NOMO-1 (cell line): ENCODE measurements around the gene MEIS3.

Experiments
- DNase-seq, 2 experiments: peaks; one replicate each; lab custom pipeline; 2025; ENCODE audit not compliant: unreplicated experiment in 2 of 2; lab: John Stamatoyannopoulos, UW

MEIS3 gene

GRCh38 chr19:47419030-47419783, at the start of gene MEIS3:
Gene MEIS3 (minus strand): TSS chr19:47419527. CDS start chr19:47419081, 446 bp downstream.
- DNase-seq: no peak

GRCh38 chr19:47467914-47468313, 48.6 kb upstream of the MEIS3 start:
- no peak for DNase-seq

- no peak for DNase-seq
Measured at GRCh38 chr19:47465957-47466356, 46.6 kb upstream of the MEIS3 start.

GRCh38 chr19:47464675-47465419, 45.5 kb upstream of the MEIS3 start:
- no peak for DNase-seq

- no peak for DNase-seq
Measured at GRCh38 chr19:47461876-47462275, 42.5 kb upstream of the MEIS3 start.

- no peak for DNase-seq
Measured at GRCh38 chr19:47459477-47459876, 40.1 kb upstream of the MEIS3 start.

- no peak for DNase-seq
Measured at GRCh38 chr19:47458672-47459071, 39.3 kb upstream of the MEIS3 start.

- no peak for DNase-seq
Measured at GRCh38 chr19:47456721-47457474, 37.6 kb upstream of the MEIS3 start.

- no peak for DNase-seq
Measured at GRCh38 chr19:47450478-47450877, 31.2 kb upstream of the MEIS3 start.

- DNase-seq: no peak
Measured at GRCh38 chr19:47448360-47448727, 29.0 kb upstream of the MEIS3 start.

GRCh38 chr19:47447470-47448359, 28.4 kb upstream of the MEIS3 start:
- no peak for DNase-seq

GRCh38 chr19:47446534-47447469, 27.5 kb upstream of the MEIS3 start:
- no peak for DNase-seq

GRCh38 chr19:47445937-47446402, 26.6 kb upstream of the MEIS3 start:
- peak in 1 of 2 experiments; percentile 5 for DNase-seq

GRCh38 chr19:47445527-47445926, 26.2 kb upstream of the MEIS3 start:
- no peak for DNase-seq

- no peak for DNase-seq
Measured at GRCh38 chr19:47444388-47444821, 25.1 kb upstream of the MEIS3 start.

- no peak for DNase-seq
Measured at GRCh38 chr19:47443331-47443730, 24.0 kb upstream of the MEIS3 start.

GRCh38 chr19:47438793-47439220, 19.5 kb upstream of the MEIS3 start:
- DNase-seq: no peak

- no peak for DNase-seq
Measured at GRCh38 chr19:47437500-47437899, 18.2 kb upstream of the MEIS3 start.

GRCh38 chr19:47436712-47437401, 17.5 kb upstream of the MEIS3 start:
- DNase-seq: peak; percentile 63 to 71
